NCI-H1436 treated with DMSO at 0.1 percent for 48 hours (cell line): Measurements from ENCODE around the gene CRIM1.

Experiments used
- DNase-seq: peaks from one replicate; lab custom pipeline; 2025; lab: John Stamatoyannopoulos, UW

The CRIM1 gene

GRCh38 chr2:36425608-36426355 lies 70.2 kb downstream of the CRIM1 start:
- no peak for DNase-seq

GRCh38 chr2:36427790-36428243 lies 72.2 kb downstream of the CRIM1 start:
- no peak for DNase-seq

GRCh38 chr2:36430549-36430948 lies 75.0 kb downstream of the CRIM1 start:
- no peak for DNase-seq

GRCh38 chr2:36432479-36432878 lies 76.9 kb downstream of the CRIM1 start:
- DNase-seq: no peak

- no peak for DNase-seq
Measured at GRCh38 chr2:36433311-36434217, 78.0 kb downstream of the CRIM1 start.

- DNase-seq: no peak
Measured at GRCh38 chr2:36438449-36438977, 82.9 kb downstream of the CRIM1 start.

GRCh38 chr2:36439084-36439483 lies 83.5 kb downstream of the CRIM1 start:
- no peak for DNase-seq

GRCh38 chr2:36441065-36441625 lies 85.6 kb downstream of the CRIM1 start:
- no peak for DNase-seq

GRCh38 chr2:36441816-36442215 lies 86.2 kb downstream of the CRIM1 start:
- DNase-seq: no peak

- DNase-seq: no peak
Measured at GRCh38 chr2:36444216-36444936, 88.8 kb downstream of the CRIM1 start.

- no peak for DNase-seq
Measured at GRCh38 chr2:36445185-36445866, 89.7 kb downstream of the CRIM1 start.

GRCh38 chr2:36446294-36446693 lies 90.7 kb downstream of the CRIM1 start:
- DNase-seq: no peak

GRCh38 chr2:36449213-36449612 lies 93.6 kb downstream of the CRIM1 start:
- no peak for DNase-seq

GRCh38 chr2:36449943-36450392 lies 94.4 kb downstream of the CRIM1 start:
- no peak for DNase-seq

GRCh38 chr2:36450466-36451196 lies 95.1 kb downstream of the CRIM1 start:
- DNase-seq: no peak

- no peak for DNase-seq
Measured at GRCh38 chr2:36451512-36451911, 95.9 kb downstream of the CRIM1 start.

GRCh38 chr2:36452260-36452659 lies 96.7 kb downstream of the CRIM1 start:
- DNase-seq: no peak

- no peak for DNase-seq
Measured at GRCh38 chr2:36453652-36454051, 98.1 kb downstream of the CRIM1 start.

GRCh38 chr2:36455011-36455410 lies 99.4 kb downstream of the CRIM1 start:
- no peak for DNase-seq

- DNase-seq: no peak
Measured at GRCh38 chr2:36455788-36456187, 100.2 kb downstream of the CRIM1 start.
